Ishikawa (cell line): Measurements from ENCODE around the gene CHD5.

Experiments used
- CEBPB ChIP-seq: IDR thresholded peaks from 2 replicates; pipeline ENCODE4 v1.6.1; 2012
- EGR1 ChIP-seq: IDR thresholded peaks from 2 replicates; pipeline ENCODE4 v1.6.1; 2012
- EP300 ChIP-seq: IDR thresholded peaks from 2 replicates; pipeline ENCODE4 v1.6.1; 2012; ENCODE audit warnings: borderline replicate concordance
- FOXM1 ChIP-seq: IDR thresholded peaks from 2 replicates; pipeline ENCODE4 v1.6.1; 2012; ENCODE audit warnings: low read depth, borderline replicate concordance
- MAX ChIP-seq: IDR thresholded peaks from 2 replicates; pipeline ENCODE4 v1.6.1; 2012
- REST ChIP-seq: IDR thresholded peaks from 2 replicates; pipeline ENCODE4 v1.6.1; 2012; ENCODE audit warnings: low read depth, mild to moderate bottlenecking
- TAF1 ChIP-seq: IDR thresholded peaks from 2 replicates; pipeline ENCODE4 v1.6.1; 2012; ENCODE audit warnings: low read depth, mild to moderate bottlenecking
- YY1 ChIP-seq: IDR thresholded peaks from 2 replicates; pipeline ENCODE4 v1.6.1; 2012; ENCODE audit warnings: low read depth

- TF ChIP-seq MAX: no peak
- TF ChIP-seq CEBPB: no peak
- TF ChIP-seq EP300: no peak
- no peak for TF ChIP-seq TAF1
- no peak for TF ChIP-seq FOXM1
- no peak for TF ChIP-seq YY1
- no peak for TF ChIP-seq EGR1
- TF ChIP-seq REST: no peak
These were observed 73.8 kb downstream of the CHD5 start for GRCh38 chr1:6106321-6106731.
